ENCODE data around the gene ALPP.

The ALPP gene

GRCh38 chr2:232396683-232397082 is 18.1 kb downstream of the ALPP start:
- no peak overlapping the region for H2AFZ ChIP-seq (ENCODE audit: low read depth)
- no peak overlapping the region for H3K4me2 ChIP-seq
- no peaks in the 10 kb centered on the region for H4K20me1 ChIP-seq (ENCODE audit: insufficient read depth)
- no peak overlapping the region for H3K27ac ChIP-seq
- H3K4me1 ChIP-seq (ENCODE audit: low read depth, poor library complexity, severe bottlenecking) = no peaks in the 10 kb centered on the region
- no peak overlapping the region for H3K9ac ChIP-seq
- no peaks in the 10 kb centered on the region for H3K36me3 ChIP-seq (ENCODE audit: insufficient read depth)
- no peaks in the 10 kb centered on the region for H3K79me2 ChIP-seq (ENCODE audit: insufficient read depth, low read depth)
- no peak overlapping the region for H3K4me3 ChIP-seq (IDR thresholded peaks at IDR 0.05; ENCODE audit: insufficient read depth, low read depth, low read length)
- no peak for TF ChIP-seq CTCF (conservative IDR thresholded peaks at IDR 0.05; ENCODE audit: low read depth, low read length)
- no peaks in the 10 kb centered on the region for H3K27me3 ChIP-seq (ENCODE audit: insufficient read depth, low read depth)

- no peak overlapping the region for H3K4me2 ChIP-seq
- no peak overlapping the region for H3K9ac ChIP-seq
- TF ChIP-seq CTCF (conservative IDR thresholded peaks at IDR 0.05; ENCODE audit: low read depth, low read length) = no peak
- no peaks in the 10 kb centered on the region for H3K27me3 ChIP-seq (ENCODE audit: insufficient read depth, low read depth)
- no peaks in the 10 kb centered on the region for H4K20me1 ChIP-seq (ENCODE audit: insufficient read depth)
- no peaks in the 10 kb centered on the region for H3K79me2 ChIP-seq (ENCODE audit: insufficient read depth, low read depth)
- H3K36me3 ChIP-seq (ENCODE audit: insufficient read depth) = no peaks in the 10 kb centered on the region
- H3K4me3 ChIP-seq (IDR thresholded peaks at IDR 0.05; ENCODE audit: insufficient read depth, low read depth, low read length) = no peak overlapping the region
- no peaks in the 10 kb centered on the region for H3K4me1 ChIP-seq (ENCODE audit: low read depth, poor library complexity, severe bottlenecking)
- no peak overlapping the region for H3K27ac ChIP-seq
- no peak overlapping the region for H2AFZ ChIP-seq (ENCODE audit: low read depth)
Measured at GRCh38 chr2:232398293-232399034, 19.9 kb downstream of the ALPP start.

- no peaks in the 10 kb centered on the region for H3K36me3 ChIP-seq (ENCODE audit: insufficient read depth)
Measured at GRCh38 chr2:232400256-232401015, 21.9 kb downstream of the ALPP start.

GRCh38 chr2:232402518-232402917 is 24.0 kb downstream of the ALPP start:
- H3K4me2 ChIP-seq = no peak overlapping the region
- TF ChIP-seq CTCF (conservative IDR thresholded peaks at IDR 0.05; ENCODE audit: low read depth, low read length) = no peak

More at GRCh38 chr2:232400256-232401015, 21.9 kb downstream of the ALPP start:
- TF ChIP-seq CTCF (conservative IDR thresholded peaks at IDR 0.05; ENCODE audit: low read depth, low read length) = no peak
- Histone ChIP-seq H2AFZ (ENCODE audit: low read depth) (no peak overlapping the region), H3K4me1 (ENCODE audit: low read depth, poor library complexity, severe bottlenecking) (no peaks in the 10 kb centered on the region), H3K27ac (no peak overlapping the region), H3K4me2 (no peak overlapping the region), H3K4me3 (IDR thresholded peaks at IDR 0.05; ENCODE audit: insufficient read depth, low read depth, low read length) (no peak overlapping the region), H3K9ac (no peak overlapping the region), H3K27me3 (ENCODE audit: insufficient read depth, low read depth) (no peaks in the 10 kb centered on the region), H3K79me2 (ENCODE audit: insufficient read depth, low read depth) (no peaks in the 10 kb centered on the region), H4K20me1 (ENCODE audit: insufficient read depth) (no peaks in the 10 kb centered on the region)

More at GRCh38 chr2:232402518-232402917, 24.0 kb downstream of the ALPP start:
- no peak overlapping the region for H2AFZ ChIP-seq (ENCODE audit: low read depth)
- H3K27me3 ChIP-seq (ENCODE audit: insufficient read depth, low read depth) = no peaks in the 10 kb centered on the region
- H3K36me3 ChIP-seq (ENCODE audit: insufficient read depth) = no peaks in the 10 kb centered on the region
- H3K9ac ChIP-seq = no peak overlapping the region
- H3K27ac ChIP-seq = no peak overlapping the region
- H3K4me3 ChIP-seq (IDR thresholded peaks at IDR 0.05; ENCODE audit: insufficient read depth, low read depth, low read length) = no peak overlapping the region
- no peaks in the 10 kb centered on the region for H3K4me1 ChIP-seq (ENCODE audit: low read depth, poor library complexity, severe bottlenecking)
- no peaks in the 10 kb centered on the region for H3K79me2 ChIP-seq (ENCODE audit: insufficient read depth, low read depth)
- H4K20me1 ChIP-seq (ENCODE audit: insufficient read depth) = no peaks in the 10 kb centered on the region

Measured in KMS-11 (cell line).